Cardiac muscle cell (in vitro differentiated cells and primary cell): Measurements from ENCODE around the gene FXYD6. TPM values are rescaled to one million over a fixed set of nuclear protein-coding genes. Genes with fewer than 3 reads are reported as not detected.

Experiments
- DNase-seq, 2 donors: peaks; one replicate each; pipeline versions ENCODE4 v3.0.0 to v3.0.0-alpha.2; 2010 to 2017; ENCODE audit warnings: low read depth in 1 of 2, low spot score in 1 of 2
- H3K27ac ChIP-seq: fragments of 200-600 bp; sonication (generic); 2 replicates; pipeline ENCODE4 v1.5.1; 2016
- H3K27me3 ChIP-seq: fragments of 200-600 bp; sonication (generic); 2 replicates; pipeline ENCODE4 v1.6.0; 2016; ENCODE audit warnings: control low read depth
- H3K36me3 ChIP-seq: fragments of 200-600 bp; sonication (generic); 2 replicates; pipeline ENCODE4 v1.5.1; 2016; ENCODE audit warnings: control low read depth
- H3K4me1 ChIP-seq: fragments of 200-600 bp; sonication (generic); 2 replicates; pipeline ENCODE4 v1.8.1; 2017; ENCODE audit warnings: low read depth, mild to moderate bottlenecking, mixed run types
- H3K4me3 ChIP-seq: fragments of 200-600 bp; sonication (generic); 2 replicates; pipeline ENCODE4 v1.5.1; 2016; ENCODE audit warnings: mild to moderate bottlenecking
- H3K9me3 ChIP-seq: fragments of 200-600 bp; sonication (generic); 2 replicates; pipeline ENCODE4 v1.5.1; 2017; ENCODE audit warnings: low read depth, mild to moderate bottlenecking, control low read depth
- CTCF ChIP-seq: IDR thresholded peaks from 2 replicates; pipeline ENCODE4 v1.5.1; 2012; ENCODE audit warnings: low read depth, mild to moderate bottlenecking, low read length
- polyA plus RNA-seq: library from polyadenylated mRNA; unstranded; fragments of >200 nt; fragmentation: Nextera tagmentation; extraction: Ambion mirVana; gene quantifications from 2 replicates; pipeline ENCODE4 v1.2.1, GENCODE V29; 2016
- total RNA-seq: library from RNA; depleted of rRNA; stranded (reverse); fragments of >200 nt; gene quantifications from 2 replicates; pipeline ENCODE4 v1.2.3, GENCODE V29; 2016

Gene FXYD6
- total and polyA plus RNA-seq, 2 experiments from 2014 or later, result 310 to 403 TPM

GRCh38 chr11:117828611-117829368 lies 47.7 kb downstream of the FXYD6 start:
- Histone ChIP-seq H3K36me3 (no peaks in the 10 kb centered on the region), H3K4me3 (no peak overlapping the region), H3K9me3 (no peaks in the 10 kb centered on the region), H3K27me3 (no peaks in the 10 kb centered on the region), H3K27ac (no peak overlapping the region), H3K4me1 (peaks cover 4% of the 10 kb centered on the region)
- DNase-seq, result peak in 1 of 2 donors; percentile 68
- TF ChIP-seq CTCF, result no peak

- DNase-seq, result no peak
Observed at GRCh38 chr11:117827521-117828511, 48.6 kb downstream of the FXYD6 start.

DNA sequence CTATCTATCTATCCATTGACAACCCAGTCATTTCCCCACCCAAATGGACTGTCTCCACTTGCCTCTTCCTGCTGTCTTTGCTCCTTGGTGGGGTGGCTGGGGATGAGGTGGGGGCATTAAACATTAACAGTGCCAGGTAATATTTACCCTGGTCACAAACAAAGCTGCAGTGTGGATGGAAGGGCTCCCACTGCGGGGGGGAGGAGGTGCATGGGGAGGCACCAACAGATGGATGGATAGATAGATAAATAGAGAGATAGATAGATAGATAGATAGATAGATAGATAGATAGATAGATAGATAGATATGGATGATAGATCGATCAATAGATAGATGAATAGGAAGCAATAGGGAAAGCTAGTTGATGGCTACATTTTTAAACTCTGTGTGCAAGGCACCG lies 49.6 kb downstream of the FXYD6 start:
- Histone ChIP-seq H3K4me1 (peaks cover 4% of the 10 kb centered on the region), H3K27ac (no peak overlapping the region), H3K36me3 (no peaks in the 10 kb centered on the region), H3K4me3 (no peak overlapping the region), H3K9me3 (no peaks in the 10 kb centered on the region), H3K27me3 (no peaks in the 10 kb centered on the region)
- DNase-seq, result no peak
- no peak for TF ChIP-seq CTCF

More at GRCh38 chr11:117827521-117828511, 48.6 kb downstream of the FXYD6 start:
- no peak for TF ChIP-seq CTCF
- no peaks in the 10 kb centered on the region for H3K9me3 ChIP-seq
- H3K4me3 ChIP-seq, result no peak overlapping the region
- H3K36me3 ChIP-seq, result no peaks in the 10 kb centered on the region
- H3K27me3 ChIP-seq, result no peaks in the 10 kb centered on the region
- H3K27ac ChIP-seq, result no peak overlapping the region
- peaks cover 4% of the 10 kb centered on the region for H3K4me1 ChIP-seq

- no peak for DNase-seq
- no peak overlapping the region for H3K4me3 ChIP-seq
- no peaks in the 10 kb centered on the region for H3K27me3 ChIP-seq
- no peaks in the 10 kb centered on the region for H3K9me3 ChIP-seq
- no peak for TF ChIP-seq CTCF
- no peak overlapping the region for H3K27ac ChIP-seq
- no peaks in the 10 kb centered on the region for H3K36me3 ChIP-seq
- peaks cover 4% of the 10 kb centered on the region for H3K4me1 ChIP-seq
Observed at GRCh38 chr11:117826190-117826570, 50.3 kb downstream of the FXYD6 start.

GRCh38 chr11:117825538-117826189 lies 50.8 kb downstream of the FXYD6 start:
- Histone ChIP-seq H3K27me3 (no peaks in the 10 kb centered on the region), H3K4me3 (no peak overlapping the region), H3K4me1 (peaks cover 4% of the 10 kb centered on the region), H3K9me3 (no peaks in the 10 kb centered on the region), H3K27ac (no peak overlapping the region), H3K36me3 (no peaks in the 10 kb centered on the region)
- no peak for TF ChIP-seq CTCF
- DNase-seq, result no peak
